H9 (cell line): ENCODE results near the gene ADAMTS2. TPM values are rescaled to one million over a fixed set of nuclear protein-coding genes. Genes with fewer than 3 reads are reported as not detected.
A peak's percentile ranks its signal among the peaks of the same experiment; 100 is the strongest.

Source experiments
- DNase-seq: peaks from one replicate; pipeline ENCODE4 v3.0.0-alpha.2; 2017
- H2AFZ ChIP-seq: one replicate; pipeline ENCODE4 v1.6.1; 2013; ENCODE audit warnings: mild to moderate bottlenecking, low read length, control low read depth, moderate library complexity
- H2AK5ac ChIP-seq: 2 replicates; pipeline ENCODE4 v1.6.1; 2013; ENCODE audit warnings: low read length, control low read depth, mixed read lengths; ENCODE audit not compliant: insufficient read length
- H2BK120ac ChIP-seq: one replicate; pipeline ENCODE4 v1.6.1; 2013; ENCODE audit warnings: low read depth, mild to moderate bottlenecking, low read length, control low read depth, inconsistent platforms; ENCODE audit not compliant: poor library complexity, severe bottlenecking
- H2BK12ac ChIP-seq: 2 replicates; pipeline ENCODE4 v1.6.1; 2013; ENCODE audit warnings: low read length, control low read depth, mixed read lengths, low read depth; ENCODE audit not compliant: insufficient read length
- H2BK15ac ChIP-seq: 2 replicates; pipeline ENCODE4 v1.6.1; 2013; ENCODE audit warnings: low read depth, low read length, control low read depth
- H2BK20ac ChIP-seq: one replicate; pipeline ENCODE4 v1.6.1; 2013; ENCODE audit warnings: low read depth, mild to moderate bottlenecking, low read length, control low read depth, inconsistent platforms; ENCODE audit not compliant: poor library complexity, severe bottlenecking
- H2BK5ac ChIP-seq: 2 replicates; pipeline ENCODE4 v1.6.1; 2013; ENCODE audit warnings: low read length, control low read depth, mixed read lengths; ENCODE audit not compliant: insufficient read length
- H3K14ac ChIP-seq: 2 replicates; pipeline ENCODE4 v1.6.1; 2013; ENCODE audit warnings: low read length, control low read depth; ENCODE audit not compliant: insufficient read depth
- H3K18ac ChIP-seq: 2 replicates; pipeline ENCODE4 v1.6.1; 2013; ENCODE audit warnings: low read depth, mild to moderate bottlenecking, mixed read lengths, low read length, control low read depth; ENCODE audit not compliant: insufficient read length
- H3K23ac ChIP-seq: 2 replicates; pipeline ENCODE4 v1.6.1; 2013; ENCODE audit warnings: low read length, control low read depth, mixed read lengths, low read depth; ENCODE audit not compliant: insufficient read length
- H3K23me2 ChIP-seq: 2 replicates; pipeline ENCODE4 v1.6.1; 2013; ENCODE audit warnings: low read depth, mild to moderate bottlenecking, mixed read lengths, low read length, control low read depth; ENCODE audit not compliant: insufficient read length, poor library complexity, severe bottlenecking
- H3K27ac ChIP-seq: 2 replicates; pipeline ENCODE4 v1.5.1; 2013; ENCODE audit warnings: low read length, control low read depth, mixed read lengths, low read depth; ENCODE audit not compliant: insufficient read length
- H3K27me3 ChIP-seq: 2 replicates; pipeline ENCODE4 v1.6.1; 2013; ENCODE audit warnings: low read length, control low read depth, inconsistent platforms; ENCODE audit not compliant: insufficient read depth
- H3K4ac ChIP-seq: 2 replicates; pipeline ENCODE4 v1.6.1; 2013; ENCODE audit warnings: low read depth, mild to moderate bottlenecking, control low read depth, inconsistent platforms, low read length, moderate library complexity
- H3K4me1 ChIP-seq: 2 replicates; pipeline ENCODE4 v1.6.1; 2013; ENCODE audit warnings: low read length, control low read depth, inconsistent platforms; ENCODE audit not compliant: insufficient read depth
- H3K4me2 ChIP-seq: 2 replicates; pipeline ENCODE4 v1.6.1; 2013; ENCODE audit warnings: low read length, control low read depth, mixed read lengths; ENCODE audit not compliant: insufficient read length, insufficient read depth
- H3K56ac ChIP-seq: 2 replicates; pipeline ENCODE4 v1.6.1; 2013; ENCODE audit warnings: low read depth, mild to moderate bottlenecking, mixed read lengths, low read length, control low read depth; ENCODE audit not compliant: insufficient read length
- H3K79me1 ChIP-seq: 2 replicates; pipeline ENCODE4 v1.6.1; 2013; ENCODE audit warnings: low read depth, mild to moderate bottlenecking, moderate library complexity, low read length, control low read depth, inconsistent platforms; ENCODE audit not compliant: insufficient read depth, poor library complexity, severe bottlenecking
- H3K79me2 ChIP-seq: 2 replicates; pipeline ENCODE4 v1.6.1; 2013; ENCODE audit warnings: low read length, control low read depth, inconsistent platforms; ENCODE audit not compliant: insufficient read depth
- H3K9ac ChIP-seq: 2 replicates; pipeline ENCODE4 v1.6.1; 2013; ENCODE audit warnings: low read length, control low read depth, mixed read lengths; ENCODE audit not compliant: insufficient read length; ENCODE audit errors: extremely low read depth
- H3K9me3 ChIP-seq: one replicate; pipeline ENCODE4 v1.6.1; 2013; ENCODE audit warnings: low read depth, low read length, inconsistent platforms; ENCODE audit not compliant: control insufficient read depth
- H3T11ph ChIP-seq: one replicate; pipeline ENCODE4 v1.6.1; 2013; ENCODE audit warnings: mild to moderate bottlenecking, low read length, control low read depth, inconsistent platforms
- H4K20me1 ChIP-seq: one replicate; pipeline ENCODE4 v1.6.1; 2013; ENCODE audit not compliant: control insufficient read depth, insufficient read length, insufficient read depth
- H4K5ac ChIP-seq: 2 replicates; pipeline ENCODE4 v1.6.1; 2013; ENCODE audit warnings: low read depth, mild to moderate bottlenecking, mixed read lengths, low read length, control low read depth; ENCODE audit not compliant: insufficient read length
- H4K8ac ChIP-seq: replicated peaks from 2 replicates; pipeline ENCODE4 v1.6.1; 2013; ENCODE audit warnings: low read length, control low read depth, mixed read lengths, low read depth; ENCODE audit not compliant: insufficient read length
- H4K91ac ChIP-seq: 2 replicates; pipeline ENCODE4 v1.6.1; 2013; ENCODE audit warnings: low read depth, mild to moderate bottlenecking, moderate library complexity, mixed read lengths, low read length, control low read depth; ENCODE audit not compliant: insufficient read length
- H3K27ac Mint-ChIP-seq, 3 experiments: 2 replicates in 2 of 3; 3 replicates in 1 of 3; pipeline ENCODE4 v1.8.0; 2020 to 2021; ENCODE audit warnings: mixed read lengths in 3 of 3, mild to moderate bottlenecking in 1 of 3, moderate library complexity in 1 of 3
- H3K27me3 Mint-ChIP-seq: 2 replicates; pipeline ENCODE4 v1.8.0; 2021; ENCODE audit warnings: low read depth, mild to moderate bottlenecking, moderate library complexity, mixed read lengths
- H3K36me3 Mint-ChIP-seq, 3 experiments: 2 replicates in 2 of 3; 3 replicates in 1 of 3; pipeline ENCODE4 v1.8.0; 2020 to 2021; ENCODE audit warnings: low read depth in 3 of 3, mixed read lengths in 3 of 3; ENCODE audit not compliant: insufficient read depth in 1 of 3
- H3K4me1 Mint-ChIP-seq, 2 experiments: 2 replicates each; pipeline ENCODE4 v1.8.0; 2020; ENCODE audit warnings: mixed read lengths in 2 of 2
- H3K4me3 Mint-ChIP-seq, 2 experiments: 2 replicates in 1 of 2; 3 replicates in 1 of 2; pipeline ENCODE4 v1.8.0; 2020 to 2021; ENCODE audit warnings: mild to moderate bottlenecking in 2 of 2, mixed read lengths in 2 of 2, moderate library complexity in 1 of 2
- H3K9me3 Mint-ChIP-seq, 2 experiments: 2 replicates in 1 of 2; 3 replicates in 1 of 2; pipeline ENCODE4 v1.8.0; 2020; ENCODE audit warnings: mild to moderate bottlenecking in 2 of 2, mixed read lengths in 2 of 2, moderate library complexity in 1 of 2
- CTCF ChIP-seq: fragments of 200-600 bp; sonication (generic); conservative IDR thresholded peaks from 3 replicates; pipeline ENCODE4 v1.8.0; 2021; ENCODE audit warnings: antibody characterized with exemption, mild to moderate bottlenecking
- WGBS: extraction: QIAGEN DNeasy Blood & Tissue Kit; methylation state at CpG from one replicate; pipeline ENCODE4 v1.1.7; 2013; ENCODE audit warnings: missing lambda C conversion rate, low lambda C conversion rate, mixed read lengths; ENCODE audit not compliant: insufficient read length; ENCODE audit errors: extremely low coverage; 5-methylcytosine and 5-hydroxymethylcytosine counted together
- total RNA-seq: library from RNA; stranded (reverse); gene quantifications from 2 replicates; pipeline ENCODE4 v1.2.1, GENCODE V29; 2021

The ADAMTS2 gene
- total RNA-seq, 1 experiment from 2014 or later = 5.4 TPM

GRCh38 chr5:179323026-179323870 is 22.0 kb downstream of the ADAMTS2 start:
- Mint-ChIP-seq H3K36me3 (no peaks in the 10 kb centered on the region), H3K27me3 (peaks cover 19% of the 10 kb centered on the region), H3K4me3 (no peak overlapping the region), H3K27ac (no peak overlapping the region), H3K4me1 (peaks cover 5 to 27% of the 10 kb centered on the region in 2 experiments), H3K9me3 (peaks cover 0 to 3% of the 10 kb centered on the region in 2 experiments; a peak in 3 of 5 replicates)
- H3K79me1 ChIP-seq = no peaks in the 10 kb centered on the region
- no peak overlapping the region for H3K56ac ChIP-seq
- H4K20me1 ChIP-seq = no peaks in the 10 kb centered on the region
- no peak overlapping the region for H3K27ac ChIP-seq
- H3K9me3 ChIP-seq = no peaks in the 10 kb centered on the region
- no peak overlapping the region for H2BK120ac ChIP-seq
- no peak overlapping the region for H3K18ac ChIP-seq
- H2BK15ac ChIP-seq = no peak overlapping the region
- TF ChIP-seq CTCF = no peak
- H4K91ac ChIP-seq = no peak overlapping the region
- no peak overlapping the region for H3K23ac ChIP-seq
- H2AFZ ChIP-seq = no peak overlapping the region
- no peak overlapping the region for H2BK5ac ChIP-seq
- H3K4me2 ChIP-seq = no peak overlapping the region
- no peak overlapping the region for H3K9ac ChIP-seq
- H3K23me2 ChIP-seq = peaks cover 6% of the 10 kb centered on the region
- H3K4me1 ChIP-seq = no peaks in the 10 kb centered on the region
- H3K14ac ChIP-seq = peak overlapping the region; percentile 42; the same call in 1 of the 2 replicates
- DNase-seq = no peak
- H3K4ac ChIP-seq = no peak overlapping the region
- H4K5ac ChIP-seq = no peak overlapping the region
- WGBS = no CpG with 5 or more reads among the region's 11 CpGs
- H2BK12ac ChIP-seq = no peak overlapping the region
- peaks cover 9% of the 10 kb centered on the region; the same call in 1 of the 2 replicates for H3K27me3 ChIP-seq
- H2AK5ac ChIP-seq = no peak overlapping the region
- H2BK20ac ChIP-seq = no peak overlapping the region
- H3K79me2 ChIP-seq = no peaks in the 10 kb centered on the region
- no peak overlapping the region for H3T11ph ChIP-seq
- H4K8ac ChIP-seq = no peak overlapping the region
